Subcutaneous adipose tissue (tissue), 4 donors: ENCODE data around the gene KCNMA1. TPM values are rescaled to one million over a fixed set of nuclear protein-coding genes. Genes with fewer than 3 reads are reported as not detected.

Experiments used
- total RNA-seq, 4 donors: library from RNA; depleted of rRNA; stranded (reverse); fragments of >200 nt; gene quantifications; one replicate each; pipeline ENCODE4 v1.1.0, GENCODE V29; 2016
- TF ChIP-seq, protein P1 (sequence below): fragments of 450-650 bp; IDR thresholded peaks from one replicate; pipeline ENCODE4 v1.5.1; 2016; ENCODE audit warnings: low read depth, mild to moderate bottlenecking, control low read depth, antibody characterized with exemption, moderate library complexity

The KCNMA1 gene
- total RNA-seq, 4 donors from 2014 or later, result 10.3 to 91.5 (median 23.8) TPM

DNA sequence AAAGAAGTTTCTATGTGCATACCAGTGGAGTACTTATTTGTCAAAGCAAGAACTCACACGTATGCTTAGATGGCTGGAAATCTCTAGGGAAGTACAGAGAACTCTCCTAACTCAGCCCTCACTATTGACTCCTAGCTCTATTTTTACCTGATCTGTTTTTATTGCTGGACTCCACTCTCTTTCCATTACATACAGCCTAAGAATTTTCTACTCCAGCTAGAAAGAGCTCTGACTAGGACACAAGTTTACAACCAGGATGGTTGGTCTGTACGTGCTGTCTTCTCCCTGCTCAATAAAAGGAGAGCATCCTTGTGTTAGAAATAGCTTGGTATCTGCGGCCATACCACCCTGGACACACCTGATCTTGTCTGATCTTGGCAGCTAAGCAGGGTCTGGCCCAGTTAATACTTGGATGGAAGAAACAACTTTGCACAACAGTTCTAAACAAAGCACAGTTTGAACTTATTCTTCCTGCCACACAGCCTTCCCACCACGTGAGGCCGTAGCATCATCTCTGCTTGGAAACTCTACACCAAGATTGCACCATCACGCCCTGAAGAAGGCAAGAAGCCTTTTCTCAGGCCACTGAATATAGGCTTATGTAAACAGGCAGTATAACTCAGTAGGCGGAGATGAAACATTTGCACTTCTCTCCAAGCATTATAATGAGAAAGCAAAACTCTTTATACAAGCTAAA lies 50.7 kb downstream of the KCNMA1 start:
- TF ChIP-seq, protein P1, sequence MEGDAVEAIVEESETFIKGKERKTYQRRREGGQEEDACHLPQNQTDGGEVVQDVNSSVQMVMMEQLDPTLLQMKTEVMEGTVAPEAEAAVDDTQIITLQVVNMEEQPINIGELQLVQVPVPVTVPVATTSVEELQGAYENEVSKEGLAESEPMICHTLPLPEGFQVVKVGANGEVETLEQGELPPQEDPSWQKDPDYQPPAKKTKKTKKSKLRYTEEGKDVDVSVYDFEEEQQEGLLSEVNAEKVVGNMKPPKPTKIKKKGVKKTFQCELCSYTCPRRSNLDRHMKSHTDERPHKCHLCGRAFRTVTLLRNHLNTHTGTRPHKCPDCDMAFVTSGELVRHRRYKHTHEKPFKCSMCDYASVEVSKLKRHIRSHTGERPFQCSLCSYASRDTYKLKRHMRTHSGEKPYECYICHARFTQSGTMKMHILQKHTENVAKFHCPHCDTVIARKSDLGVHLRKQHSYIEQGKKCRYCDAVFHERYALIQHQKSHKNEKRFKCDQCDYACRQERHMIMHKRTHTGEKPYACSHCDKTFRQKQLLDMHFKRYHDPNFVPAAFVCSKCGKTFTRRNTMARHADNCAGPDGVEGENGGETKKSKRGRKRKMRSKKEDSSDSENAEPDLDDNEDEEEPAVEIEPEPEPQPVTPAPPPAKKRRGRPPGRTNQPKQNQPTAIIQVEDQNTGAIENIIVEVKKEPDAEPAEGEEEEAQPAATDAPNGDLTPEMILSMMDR, result no peak

DNA sequence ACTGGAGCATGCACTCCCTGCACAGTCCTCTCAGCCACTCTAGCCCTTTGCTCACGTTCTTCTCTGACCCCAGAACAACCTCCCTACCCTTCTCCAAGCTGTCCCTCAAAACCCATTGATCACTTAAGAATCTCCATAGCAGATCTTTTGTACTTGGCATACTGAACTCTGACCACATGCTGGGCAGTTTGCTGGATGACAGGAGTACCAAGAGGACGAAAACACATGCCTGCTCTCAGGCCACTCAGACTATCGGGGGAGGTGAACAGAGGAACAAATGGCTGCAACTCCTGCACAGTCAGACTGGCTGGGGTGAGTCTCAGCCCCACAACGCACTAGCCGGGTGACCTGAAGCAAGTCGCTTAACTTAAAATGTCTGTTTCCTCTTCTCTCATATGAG lies 52.7 kb downstream of the KCNMA1 start:
- TF ChIP-seq, protein P1, result no peak

DNA sequence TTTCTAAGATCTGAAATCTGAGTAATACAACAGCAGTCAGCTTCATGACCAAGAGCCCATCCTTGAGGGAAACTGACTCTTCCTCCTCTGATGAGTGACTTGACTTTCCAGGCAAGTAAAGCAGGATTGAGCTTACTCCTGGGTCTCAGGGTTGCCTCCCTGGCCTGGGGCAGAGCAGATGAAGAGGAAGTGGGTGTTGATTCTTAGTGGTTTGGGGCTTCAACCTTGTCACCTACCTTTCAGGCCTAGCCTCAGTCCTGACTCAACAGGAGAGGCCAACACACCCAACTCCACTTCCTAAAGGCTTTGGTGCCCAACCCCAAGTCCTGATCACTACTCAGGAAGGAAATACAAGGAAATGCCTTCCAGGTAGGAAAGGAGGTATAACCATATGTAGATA lies 54.1 kb downstream of the KCNMA1 start:
- TF ChIP-seq, protein P1, result no peak

DNA sequence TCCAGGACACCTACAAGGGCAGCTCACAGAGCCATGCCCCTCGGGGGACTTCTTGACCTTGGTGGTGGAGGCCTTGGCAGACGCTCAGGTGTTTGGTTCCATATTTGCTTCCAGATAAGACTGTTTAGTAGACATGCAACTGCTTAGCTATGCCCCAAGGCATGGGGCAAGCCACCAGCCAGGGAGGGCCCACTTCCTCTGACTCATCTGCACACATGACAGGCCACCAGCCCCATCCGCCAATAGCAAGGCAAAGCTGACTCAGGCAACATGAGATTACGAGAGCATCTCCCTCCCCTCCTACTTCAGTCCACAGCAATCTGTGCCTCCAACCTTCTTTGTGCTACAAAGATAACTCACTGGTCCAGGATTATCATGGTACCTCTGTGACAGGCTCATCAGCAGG lies 54.9 kb downstream of the KCNMA1 start:
- TF ChIP-seq, protein P1, result no peak

DNA sequence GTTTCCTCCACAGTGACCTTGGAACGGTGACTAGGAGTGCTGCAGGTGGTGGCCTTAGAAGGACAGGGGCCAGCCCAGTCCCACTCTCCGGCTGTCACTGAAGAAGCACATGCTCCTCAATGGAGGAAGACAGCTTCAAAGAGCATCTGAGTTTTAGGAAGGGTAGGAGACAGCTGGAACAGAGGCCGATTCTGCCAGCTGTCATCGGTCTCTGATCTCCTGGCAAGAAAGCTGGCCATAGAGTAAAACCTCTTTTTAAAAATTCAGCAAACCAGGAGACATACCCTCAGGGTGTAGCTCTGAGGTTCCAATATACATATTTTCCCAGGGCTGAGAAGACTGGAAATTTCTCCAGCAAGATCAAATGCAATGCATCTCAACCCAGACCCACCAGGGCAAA lies 55.9 kb downstream of the KCNMA1 start:
- TF ChIP-seq, protein P1, result no peak

DNA sequence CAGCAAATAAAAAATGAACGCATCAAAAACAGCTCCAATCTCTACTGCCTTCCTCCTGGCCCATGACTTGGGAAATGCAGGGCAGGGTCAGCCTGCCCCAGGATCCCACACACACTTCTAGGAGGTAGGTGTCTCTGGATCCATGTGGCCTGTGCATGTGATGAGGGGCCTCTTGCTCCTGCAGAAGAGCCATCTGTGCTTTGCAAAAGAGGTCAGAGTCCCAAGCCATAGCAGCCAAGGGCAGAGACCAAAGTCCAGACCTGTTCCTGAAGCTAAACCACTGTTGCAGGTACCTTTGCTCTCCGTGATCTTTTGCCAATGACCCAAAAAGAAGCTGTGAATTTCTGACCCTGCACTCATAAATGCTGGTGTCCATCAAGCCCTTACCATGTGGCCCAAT lies 57.1 kb downstream of the KCNMA1 start:
- TF ChIP-seq, protein P1, result no peak

DNA sequence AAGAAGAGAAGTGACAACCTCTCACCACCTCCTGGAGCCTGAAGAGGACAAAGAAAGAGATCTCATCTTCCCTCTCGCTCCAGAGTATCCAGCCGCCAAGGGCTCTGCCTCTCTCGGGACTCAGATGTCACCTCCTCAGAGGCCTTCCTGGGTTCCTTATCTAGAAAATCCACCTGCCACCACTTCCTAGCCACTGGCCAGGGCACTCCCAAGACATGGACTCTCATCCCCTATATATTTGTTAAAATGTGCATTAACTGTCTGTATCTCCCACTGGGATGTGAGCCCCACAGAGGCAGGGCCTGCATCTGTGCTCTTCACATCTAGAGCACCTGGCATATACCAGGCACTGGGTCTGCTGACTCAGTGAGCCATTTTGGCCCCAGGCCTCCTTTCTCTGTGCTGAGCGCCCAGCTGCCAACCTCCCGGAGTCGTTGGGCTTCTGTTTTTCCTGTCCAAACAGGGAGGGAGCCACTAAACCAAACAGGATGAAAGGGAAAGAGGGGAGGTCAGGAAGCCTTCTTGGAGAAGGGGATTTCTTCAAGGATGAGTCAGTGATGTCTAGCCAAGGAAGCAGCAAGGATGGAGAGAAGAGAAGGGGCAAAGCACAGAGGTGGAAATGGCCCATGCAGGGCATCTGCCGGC lies 58.9 kb downstream of the KCNMA1 start:
- TF ChIP-seq, protein P1, result no peak
